Smooth muscle cell (in vitro differentiated cells): ENCODE measurements around the gene WNT1. TPM values are rescaled to one million over a fixed set of nuclear protein-coding genes. Genes with fewer than 3 reads are reported as not detected.

Source experiments
- DNase-seq: peaks from one replicate; lab custom pipeline; 2025; ENCODE audit not compliant: unreplicated experiment; lab: John Stamatoyannopoulos, UW
- H2AFZ ChIP-seq: fragments of 200-600 bp; sonication (generic); 2 replicates; pipeline ENCODE4 v1.6.0; 2016; ENCODE audit warnings: antibody characterized with exemption, low read depth, mild to moderate bottlenecking
- H3F3A ChIP-seq: fragments of 200-600 bp; sonication (generic); 2 replicates; pipeline ENCODE4 v1.6.0; 2017; ENCODE audit warnings: antibody characterized with exemption, low read depth
- H3K27ac ChIP-seq: fragments of 200-600 bp; sonication (generic); 2 replicates; pipeline ENCODE4 v1.5.1; 2016; ENCODE audit warnings: low read depth, mild to moderate bottlenecking
- H3K27me3 ChIP-seq: fragments of 200-600 bp; sonication (generic); 2 replicates; pipeline ENCODE4 v1.6.1; 2016; ENCODE audit warnings: low read depth, mild to moderate bottlenecking
- H3K36me3 ChIP-seq: fragments of 200-600 bp; sonication (generic); 2 replicates; pipeline ENCODE4 v1.5.1; 2016; ENCODE audit warnings: low read depth
- H3K4me1 ChIP-seq: fragments of 200-600 bp; sonication (generic); 2 replicates; pipeline ENCODE4 v1.5.1; 2016; ENCODE audit warnings: low read depth
- H3K4me2 ChIP-seq: fragments of 200-600 bp; sonication (generic); 2 replicates; pipeline ENCODE4 v1.6.0; 2016; ENCODE audit warnings: mild to moderate bottlenecking
- H3K4me3 ChIP-seq: fragments of 200-600 bp; sonication (generic); 2 replicates; pipeline ENCODE4 v1.5.1; 2016; ENCODE audit warnings: mild to moderate bottlenecking
- H3K79me2 ChIP-seq: fragments of 200-600 bp; sonication (generic); 2 replicates; pipeline ENCODE4 v1.6.0; 2016; ENCODE audit warnings: low read depth, mild to moderate bottlenecking
- H3K9ac ChIP-seq: fragments of 200-600 bp; sonication (generic); 2 replicates; pipeline ENCODE4 v1.6.0; 2016; ENCODE audit warnings: low read depth
- H3K9me3 ChIP-seq: fragments of 200-600 bp; sonication (generic); replicated peaks from 2 replicates; pipeline ENCODE4 v1.5.1; 2016; ENCODE audit warnings: low read depth
- H4K20me1 ChIP-seq: fragments of 200-600 bp; sonication (generic); 2 replicates; pipeline ENCODE4 v1.6.0; 2016; ENCODE audit warnings: low read depth
- CTCF ChIP-seq: fragments of 200-600 bp; sonication (generic); IDR thresholded peaks from 2 replicates; pipeline ENCODE4 v1.5.1; 2017; ENCODE audit warnings: borderline replicate concordance, mild to moderate bottlenecking, antibody characterized with exemption; ENCODE audit not compliant: insufficient read depth, poor library complexity, severe bottlenecking
- WGBS: methylation state at CpG from one replicate; pipeline ENCODE4 v1.1.7; 2016; ENCODE audit warnings: low lambda C conversion rate; 5-methylcytosine and 5-hydroxymethylcytosine counted together
- polyA plus RNA-seq: library from polyadenylated mRNA; unstranded; fragments of >200 nt; fragmentation: Nextera tagmentation; extraction: Ambion mirVana; gene quantifications from 2 replicates; pipeline ENCODE4 v1.2.1, GENCODE V29; 2016
- total RNA-seq: library from RNA; depleted of rRNA; stranded (reverse); fragments of >200 nt; gene quantifications from 2 replicates; pipeline ENCODE4 v1.2.3, GENCODE V29; 2014

The WNT1 gene
- total and polyA plus RNA-seq, 2 experiments from 2014 or later: not detected

GRCh38 chr12:49027846-49028555, 49.9 kb downstream of the WNT1 start:
- H3F3A ChIP-seq: peaks cover 4% of the 10 kb centered on the region
- H3K79me2 ChIP-seq: no peaks in the 10 kb centered on the region
- no peak for DNase-seq
- H3K4me1 ChIP-seq: no peaks in the 10 kb centered on the region
- H3K9ac ChIP-seq: no peak overlapping the region
- H3K36me3 ChIP-seq: no peaks in the 10 kb centered on the region
- H3K4me3 ChIP-seq: no peak overlapping the region
- no peak overlapping the region for H3K27ac ChIP-seq
- no peak overlapping the region for H2AFZ ChIP-seq
- TF ChIP-seq CTCF: no peak
- H4K20me1 ChIP-seq: peaks cover 12% of the 10 kb centered on the region
- WGBS: 96% methylated on average over 9 of the region's 9 CpGs
- H3K9me3 ChIP-seq: no peaks in the 10 kb centered on the region
- no peaks in the 10 kb centered on the region for H3K27me3 ChIP-seq
- H3K4me2 ChIP-seq: no peak overlapping the region

- no peak overlapping the region for H2AFZ ChIP-seq
Observed at GRCh38 chr12:49028666-49029275, 50.6 kb downstream of the WNT1 start.

GRCh38 chr12:49030119-49030518, 52.0 kb downstream of the WNT1 start:
- peaks cover 8% of the 10 kb centered on the region for H3K36me3 ChIP-seq
- peaks cover 18% of the 10 kb centered on the region for H4K20me1 ChIP-seq
- no peaks in the 10 kb centered on the region for H3K27me3 ChIP-seq
- H3F3A ChIP-seq: no peaks in the 10 kb centered on the region
- no peak overlapping the region for H3K27ac ChIP-seq
- no peak overlapping the region for H3K4me3 ChIP-seq
- no peak overlapping the region for H3K9ac ChIP-seq
- H2AFZ ChIP-seq: no peak overlapping the region
- WGBS: 98% methylated on average over 8 of the region's 8 CpGs
- H3K9me3 ChIP-seq: no peaks in the 10 kb centered on the region
- H3K79me2 ChIP-seq: no peaks in the 10 kb centered on the region
- no peak for DNase-seq
- TF ChIP-seq CTCF: no peak
- no peaks in the 10 kb centered on the region for H3K4me1 ChIP-seq
- H3K4me2 ChIP-seq: no peak overlapping the region

More at GRCh38 chr12:49028666-49029275, 50.6 kb downstream of the WNT1 start:
- DNase-seq: no peak
- H3K4me3 ChIP-seq: no peak overlapping the region
- H4K20me1 ChIP-seq: peaks cover 17% of the 10 kb centered on the region
- no peak overlapping the region for H3K9ac ChIP-seq
- peaks cover 4% of the 10 kb centered on the region for H3F3A ChIP-seq
- WGBS: 96% methylated on average over 10 of the region's 10 CpGs
- no peaks in the 10 kb centered on the region for H3K4me1 ChIP-seq
- H3K4me2 ChIP-seq: no peak overlapping the region
- no peaks in the 10 kb centered on the region for H3K9me3 ChIP-seq
- no peaks in the 10 kb centered on the region for H3K27me3 ChIP-seq
- no peak overlapping the region for H3K27ac ChIP-seq
- TF ChIP-seq CTCF: no peak
- peaks cover 5% of the 10 kb centered on the region for H3K36me3 ChIP-seq
- no peaks in the 10 kb centered on the region for H3K79me2 ChIP-seq
